Astrocyte of the cerebellum (primary cell): Measurements from ENCODE around the gene PTCD2.

Experiments
- DNase-seq: peaks from one replicate; pipeline ENCODE4 v3.0.0-alpha.2; 2011; ENCODE audit warnings: low read depth
- H3K4me3 ChIP-seq: 2 replicates; pipeline ENCODE4 v1.5.1; 2011; ENCODE audit warnings: mild to moderate bottlenecking, low read depth, low read length, moderate library complexity
- CTCF ChIP-seq: IDR thresholded peaks from 2 replicates; pipeline ENCODE4 v1.5.1; 2012; ENCODE audit warnings: low read length, low read depth, moderate library complexity, mild to moderate bottlenecking; ENCODE audit errors: missing control alignments
- in situ Hi-C: cut with HindIII; loops from 2 replicates; pipeline ENCODE4 v1.10.0; 2017; ENCODE audit warnings: low sequenced_read_pairs

PTCD2 gene

DNA sequence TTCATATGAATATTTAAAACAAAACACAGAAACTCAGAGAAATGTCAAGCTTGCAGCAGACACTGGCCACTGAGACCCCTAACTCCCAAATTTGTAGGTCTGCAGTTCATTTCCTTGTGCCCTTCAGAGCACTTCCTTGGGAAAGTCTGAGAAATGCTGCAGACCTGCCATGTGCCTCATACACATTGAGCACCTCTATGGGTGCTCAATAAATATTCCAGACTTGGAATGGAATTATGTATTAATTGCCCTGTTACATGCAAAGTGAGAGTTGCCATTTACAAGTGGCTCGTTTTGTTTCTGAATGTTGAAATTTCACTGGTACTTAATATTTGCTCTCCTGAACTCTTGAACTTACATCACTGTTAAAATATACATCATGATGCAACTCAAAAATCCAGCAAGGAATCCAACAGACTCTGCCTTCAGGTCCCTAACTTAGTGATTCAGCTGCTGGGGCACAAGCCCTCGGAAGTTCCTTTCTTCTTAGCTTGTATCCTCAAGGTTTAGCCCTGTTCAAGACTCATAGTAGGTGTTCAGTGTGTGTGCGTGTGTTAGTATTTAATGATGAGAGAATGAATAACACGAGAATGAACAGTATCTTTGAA, 90.6 kb downstream of the PTCD2 start:
- no peak overlapping the region for H3K4me3 ChIP-seq
- no peak for TF ChIP-seq CTCF
- in situ Hi-C loops: no loop called here
- no peak for DNase-seq

DNA sequence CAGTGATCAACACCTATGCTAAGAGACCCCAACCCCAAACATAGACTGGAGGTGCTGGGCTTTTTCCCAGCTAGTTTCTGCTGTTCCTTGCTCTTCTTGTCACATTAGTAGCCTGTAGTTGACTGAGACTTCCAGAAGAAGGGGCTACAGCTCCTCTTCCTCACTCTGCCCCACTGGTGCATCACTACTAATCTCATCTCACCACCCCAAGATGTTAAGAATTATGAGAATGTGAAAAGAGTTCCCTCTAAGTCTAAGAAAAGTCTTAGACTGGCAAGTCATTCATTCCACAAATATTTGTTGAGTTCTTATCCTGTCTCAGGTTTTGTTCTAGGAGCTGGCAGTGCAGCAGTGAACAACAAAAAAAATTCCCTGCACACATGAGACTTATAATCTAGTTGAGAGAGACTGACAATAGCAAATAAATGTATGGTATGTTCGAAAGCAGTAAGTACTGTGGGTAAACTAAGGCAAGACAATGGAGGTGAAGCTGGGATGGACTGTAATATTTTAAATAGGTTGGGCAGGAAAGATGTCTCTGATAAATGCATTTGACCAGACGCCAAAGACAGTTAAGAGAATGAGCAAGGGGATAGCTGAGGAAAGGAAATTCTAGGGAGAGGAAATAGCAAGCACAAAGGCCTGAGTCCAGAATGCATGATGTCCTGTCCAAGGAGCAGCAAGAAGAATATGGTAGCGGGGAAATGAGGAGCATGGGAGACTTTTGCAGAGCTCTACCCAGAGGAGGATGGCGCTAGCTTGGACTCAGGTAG, 92.3 kb downstream of the PTCD2 start:
- DNase-seq: no peak
- H3K4me3 ChIP-seq: no peak overlapping the region
- in situ Hi-C loops: no loop called here
- TF ChIP-seq CTCF: no peak

GRCh38 chr5:72415616-72416325, 95.6 kb downstream of the PTCD2 start:
- no peak for DNase-seq
- in situ Hi-C loops: no loop called here
- H3K4me3 ChIP-seq: no peak overlapping the region
- TF ChIP-seq CTCF: no peak

- no peak for DNase-seq
- no peak for TF ChIP-seq CTCF
- in situ Hi-C loops: no loop called here
- no peak overlapping the region for H3K4me3 ChIP-seq
Measured at GRCh38 chr5:72417333-72418062, 97.3 kb downstream of the PTCD2 start.
